K562 (cell line): ENCODE data around the gene POLR3C. TPM values are rescaled to one million over a fixed set of nuclear protein-coding genes. Genes with fewer than 3 reads are reported as not detected.

Experiments used
- EP300 ChIP-seq: IDR thresholded peaks from 2 replicates; pipeline ENCODE4 v1.6.1; 2012; ENCODE audit warnings: low read length, improper control_type of control experiment
- FOXJ2 ChIP-seq: fragments of 200-800 bp; sonication (Bioruptor generic); IDR thresholded peaks from 2 replicates; pipeline ENCODE4 v1.6.1; 2016; ENCODE audit warnings: missing genetic modification characterization, missing compliant biosample characterization
- HDAC1 ChIP-seq, 2 experiments: fragments of 450-650 bp; IDR thresholded peaks; 2 replicates each; pipeline ENCODE4 v1.6.1; 2016 to 2017; ENCODE audit warnings: inconsistent platforms in 1 of 2, mild to moderate bottlenecking in 1 of 2, moderate library complexity in 1 of 2
- HNRNPLL ChIP-seq: fragments of 200-400 bp; formaldehyde crosslinking; IDR thresholded peaks from 2 replicates; pipeline ENCODE4 v1.6.1; 2017; ENCODE audit warnings: low read length, low read depth, mild to moderate bottlenecking; ENCODE audit not compliant: poor library complexity, severe bottlenecking
- KDM5B ChIP-seq: fragments of 200-600 bp; sonication (generic); IDR thresholded peaks from 2 replicates; pipeline ENCODE4 v1.6.1; 2012; ENCODE audit warnings: low read depth, mild to moderate bottlenecking, moderate library complexity, low read length, control low read depth, inconsistent platforms; ENCODE audit not compliant: insufficient replicate concordance
- MAZ ChIP-seq, 2 experiments: fragments of 450-650 bp in 1 of 2; sonication (generic) in 1 of 2; formaldehyde crosslinking; IDR thresholded peaks in 1 of 2; conservative IDR thresholded peaks in 1 of 2; 2 replicates each; pipeline versions ENCODE4 v1.4.0 to v1.5.0; 2020; ENCODE audit warnings: mild to moderate bottlenecking in 1 of 2, missing genetic modification reagents in 1 of 2
- RBFOX2 ChIP-seq: fragments of 200-400 bp; formaldehyde crosslinking; IDR thresholded peaks from 2 replicates; pipeline ENCODE4 v1.6.1; 2017; ENCODE audit warnings: low read depth, mild to moderate bottlenecking, low read length, moderate library complexity
- SMARCC2 ChIP-seq: fragments of 450-650 bp; IDR thresholded peaks from 2 replicates; pipeline ENCODE4 v1.6.1; 2017; ENCODE audit warnings: antibody characterized with exemption, moderate library complexity, mild to moderate bottlenecking, low read depth
- TAF7 ChIP-seq: fragments of 450-650 bp; IDR thresholded peaks from 2 replicates; pipeline ENCODE4 v1.6.1; 2016; ENCODE audit warnings: missing genetic modification characterization, missing compliant biosample characterization
- TBP ChIP-seq: optimal IDR thresholded peaks from 2 replicates; pipeline ENCODE3; 2011; ENCODE audit warnings: low read depth, low read length, improper control_type of control experiment
- ZFP91 ChIP-seq: sonication (generic); formaldehyde crosslinking; IDR thresholded peaks from 2 replicates; pipeline ENCODE4 v1.8.0; 2022; ENCODE audit warnings: mild to moderate bottlenecking, missing genetic modification reagents
- ZNF175 ChIP-seq: fragments of 200-800 bp; sonication (Bioruptor generic); IDR thresholded peaks from 2 replicates; pipeline ENCODE4 v1.6.1; 2016; ENCODE audit warnings: low read depth, mild to moderate bottlenecking, missing genetic modification characterization, missing compliant biosample characterization
- ZNF507 ChIP-seq: conservative IDR thresholded peaks from 2 replicates; pipeline ENCODE4 v1.6.1; 2017; ENCODE audit warnings: missing genetic modification characterization, missing compliant biosample characterization
- polyA plus RNA-seq, 8 experiments: library from polyadenylated mRNA; depleted of rRNA in 4 of 8; stranded (reverse) in 5 of 8; unstranded in 3 of 8; fragments of >200 nt; fragmentation: Nextera tagmentation in 2 of 8; fragmentation: Illumina TruSeq in 1 of 8; extraction: Ambion mirVana in 2 of 8; extraction: Trizol in 1 of 8; gene quantifications; 2 replicates each; pipeline versions ENCODE4 v1.2.1 to v1.2.3, GENCODE V29; 2011 to 2014; ENCODE audit warnings: inconsistent platforms in 1 of 8, missing spikeins in 1 of 8
- total RNA-seq, 7 experiments: library from RNA; depleted of rRNA in 6 of 7; stranded (reverse); fragments of >200 nt in 6 of 7; fragmentation: Illumina TruSeq in 2 of 7; extraction: Trizol in 2 of 7; gene quantifications; 2 replicates each; pipeline versions ENCODE4 v1.2.1 to v1.2.3, GENCODE V29; 2011 to 2021; ENCODE audit warnings: low replicate concordance in 1 of 7
- TF ChIP-seq, protein P1 (sequence below): fragments of 450-650 bp; IDR thresholded peaks from 2 replicates; pipeline ENCODE4 v1.6.1; 2014; ENCODE audit warnings: low read depth, mild to moderate bottlenecking, moderate library complexity, borderline replicate concordance
- TF ChIP-seq, protein P2 (sequence below), 2 experiments: fragments of 450-650 bp; conservative IDR thresholded peaks; 2 replicates each; pipeline ENCODE4 v1.6.1; 2017; ENCODE audit warnings: mild to moderate bottlenecking in 2 of 2, moderate library complexity in 2 of 2
- TF ChIP-seq, protein P3 (sequence below): fragments of 450-650 bp; IDR thresholded peaks from 2 replicates; pipeline ENCODE4 v1.6.1; 2017; ENCODE audit warnings: mild to moderate bottlenecking, moderate library complexity

Gene POLR3C
- total and polyA plus RNA-seq, 9 of the 15 experiments (the other 6 are each of a cell fraction or from before 2014, with no cell fraction given), result 19.7 to 64.1 (median 45.2) TPM

- TF ChIP-seq ZFP91, result peak; percentile 95
- no peak for TF ChIP-seq ZNF175
- TF ChIP-seq, protein P1, sequence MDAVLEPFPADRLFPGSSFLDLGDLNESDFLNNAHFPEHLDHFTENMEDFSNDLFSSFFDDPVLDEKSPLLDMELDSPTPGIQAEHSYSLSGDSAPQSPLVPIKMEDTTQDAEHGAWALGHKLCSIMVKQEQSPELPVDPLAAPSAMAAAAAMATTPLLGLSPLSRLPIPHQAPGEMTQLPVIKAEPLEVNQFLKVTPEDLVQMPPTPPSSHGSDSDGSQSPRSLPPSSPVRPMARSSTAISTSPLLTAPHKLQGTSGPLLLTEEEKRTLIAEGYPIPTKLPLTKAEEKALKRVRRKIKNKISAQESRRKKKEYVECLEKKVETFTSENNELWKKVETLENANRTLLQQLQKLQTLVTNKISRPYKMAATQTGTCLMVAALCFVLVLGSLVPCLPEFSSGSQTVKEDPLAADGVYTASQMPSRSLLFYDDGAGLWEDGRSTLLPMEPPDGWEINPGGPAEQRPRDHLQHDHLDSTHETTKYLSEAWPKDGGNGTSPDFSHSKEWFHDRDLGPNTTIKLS, result peak; percentile 21; the same call in 1 of the 2 replicates
- TF ChIP-seq, protein P2, sequence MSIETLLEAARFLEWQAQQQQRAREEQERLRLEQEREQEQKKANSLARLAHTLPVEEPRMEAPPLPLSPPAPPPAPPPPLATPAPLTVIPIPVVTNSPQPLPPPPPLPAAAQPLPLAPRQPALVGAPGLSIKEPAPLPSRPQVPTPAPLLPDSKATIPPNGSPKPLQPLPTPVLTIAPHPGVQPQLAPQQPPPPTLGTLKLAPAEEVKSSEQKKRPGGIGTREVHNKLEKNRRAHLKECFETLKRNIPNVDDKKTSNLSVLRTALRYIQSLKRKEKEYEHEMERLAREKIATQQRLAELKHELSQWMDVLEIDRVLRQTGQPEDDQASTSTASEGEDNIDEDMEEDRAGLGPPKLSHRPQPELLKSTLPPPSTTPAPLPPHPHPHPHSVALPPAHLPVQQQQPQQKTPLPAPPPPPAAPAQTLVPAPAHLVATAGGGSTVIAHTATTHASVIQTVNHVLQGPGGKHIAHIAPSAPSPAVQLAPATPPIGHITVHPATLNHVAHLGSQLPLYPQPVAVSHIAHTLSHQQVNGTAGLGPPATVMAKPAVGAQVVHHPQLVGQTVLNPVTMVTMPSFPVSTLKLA (conservative IDR thresholded peaks at IDR 0.05), result peak in 1 of 2 experiments; percentile 40; a peak in 3 of 4 replicates
- no peak for TF ChIP-seq EP300
- 0 out of 2 replicates have a peak, but pooled peaks have one; percentile 48 for TF ChIP-seq SMARCC2
- TF ChIP-seq ZNF507 (tag), result no peak
- TF ChIP-seq TBP, result peak; percentile 59
- peak; percentile 19 for TF ChIP-seq KDM5B
- TF ChIP-seq, protein P3, sequence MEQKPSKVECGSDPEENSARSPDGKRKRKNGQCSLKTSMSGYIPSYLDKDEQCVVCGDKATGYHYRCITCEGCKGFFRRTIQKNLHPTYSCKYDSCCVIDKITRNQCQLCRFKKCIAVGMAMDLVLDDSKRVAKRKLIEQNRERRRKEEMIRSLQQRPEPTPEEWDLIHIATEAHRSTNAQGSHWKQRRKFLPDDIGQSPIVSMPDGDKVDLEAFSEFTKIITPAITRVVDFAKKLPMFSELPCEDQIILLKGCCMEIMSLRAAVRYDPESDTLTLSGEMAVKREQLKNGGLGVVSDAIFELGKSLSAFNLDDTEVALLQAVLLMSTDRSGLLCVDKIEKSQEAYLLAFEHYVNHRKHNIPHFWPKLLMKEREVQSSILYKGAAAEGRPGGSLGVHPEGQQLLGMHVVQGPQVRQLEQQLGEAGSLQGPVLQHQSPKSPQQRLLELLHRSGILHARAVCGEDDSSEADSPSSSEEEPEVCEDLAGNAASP, result no peak
- peak; percentile 71 for TF ChIP-seq RBFOX2
- TF ChIP-seq HDAC1 (IDR thresholded peaks at IDR 0.05), result peak in 1 of 2 experiments; percentile 21; a peak in 1 of 4 replicates
- no peak for TF ChIP-seq FOXJ2
- TF ChIP-seq TAF7 (tag), result peak; percentile 18; the same call in 1 of the 2 replicates
- peak; percentile 91 to 97 for TF ChIP-seq MAZ (CRISPR knock-in tag; conservative IDR thresholded peaks at IDR 0.05 in 1 of 2, IDR thresholded peaks at IDR 0.05 in 1 of 2)
- peak; percentile 79 for TF ChIP-seq HNRNPLL
Observed at GRCh38 chr1:145858901-145859490, 35.0 kb downstream of the POLR3C start, which contains the start of gene PIAS3 (continued).
